Thyroid gland (tissue), 4 donors: ENCODE results near the gene CD8A.

ENCODE experiments used
- POLR2A ChIP-seq, 2 donors: fragments of 450-650 bp; IDR thresholded peaks; one replicate each; pipeline ENCODE4 v1.6.1; 2017; ENCODE audit warnings: antibody characterized with exemption in 2 of 2, mild to moderate bottlenecking in 2 of 2, moderate library complexity in 1 of 2
- TF ChIP-seq, protein P1 (sequence below), 6 experiments: fragments of 200-600 bp in 3 of 6; fragments of 450-650 bp in 3 of 6; sonication (generic) in 3 of 6; IDR thresholded peaks; one replicate each; pipeline ENCODE4 v1.5.1; 2016 to 2019; ENCODE audit warnings: antibody characterized with exemption in 6 of 6, mild to moderate bottlenecking in 2 of 6, inconsistent platforms in 1 of 6, moderate library complexity in 1 of 6

GRCh38 chr2:86807468-86808275 lies 17.0 kb upstream of the CD8A start:
- TF ChIP-seq, protein P1, sequence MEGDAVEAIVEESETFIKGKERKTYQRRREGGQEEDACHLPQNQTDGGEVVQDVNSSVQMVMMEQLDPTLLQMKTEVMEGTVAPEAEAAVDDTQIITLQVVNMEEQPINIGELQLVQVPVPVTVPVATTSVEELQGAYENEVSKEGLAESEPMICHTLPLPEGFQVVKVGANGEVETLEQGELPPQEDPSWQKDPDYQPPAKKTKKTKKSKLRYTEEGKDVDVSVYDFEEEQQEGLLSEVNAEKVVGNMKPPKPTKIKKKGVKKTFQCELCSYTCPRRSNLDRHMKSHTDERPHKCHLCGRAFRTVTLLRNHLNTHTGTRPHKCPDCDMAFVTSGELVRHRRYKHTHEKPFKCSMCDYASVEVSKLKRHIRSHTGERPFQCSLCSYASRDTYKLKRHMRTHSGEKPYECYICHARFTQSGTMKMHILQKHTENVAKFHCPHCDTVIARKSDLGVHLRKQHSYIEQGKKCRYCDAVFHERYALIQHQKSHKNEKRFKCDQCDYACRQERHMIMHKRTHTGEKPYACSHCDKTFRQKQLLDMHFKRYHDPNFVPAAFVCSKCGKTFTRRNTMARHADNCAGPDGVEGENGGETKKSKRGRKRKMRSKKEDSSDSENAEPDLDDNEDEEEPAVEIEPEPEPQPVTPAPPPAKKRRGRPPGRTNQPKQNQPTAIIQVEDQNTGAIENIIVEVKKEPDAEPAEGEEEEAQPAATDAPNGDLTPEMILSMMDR (IDR thresholded peaks at IDR 0.05), result no peak
- no peak for TF ChIP-seq POLR2A (IDR thresholded peaks at IDR 0.05)
